HG02763 (cell line): ENCODE data around the gene ZNF384.
A peak's percentile ranks its signal among the peaks of the same experiment; 100 is the strongest.
"Not testable (repeated sequence)": the region's sequence is repeated elsewhere in the genome, so short reads cannot be mapped to it uniquely, and the experiment has no call there.

Experiments used
- ATAC-seq: cut with Tn5 transposase; IDR thresholded peaks from one replicate; pipeline ENCODE4 v1.9.1; 2021; ENCODE audit warnings: mild to moderate bottlenecking, moderate library complexity; ENCODE audit not compliant: unreplicated experiment

Gene ZNF384

GRCh38 chr12:6688999-6689882 lies at the start of gene ZNF384:
ZNF384 (minus strand) TSS chr12:6689375; CDS start chr12:6679520, 9,855 bp downstream.
- peak; percentile 81 for ATAC-seq

GRCh38 chr12:6736754-6737153 lies 47.6 kb upstream of the ZNF384 start:
- ATAC-seq = no peak

- ATAC-seq = no peak
Observed at GRCh38 chr12:6735448-6736191, 46.4 kb upstream of the ZNF384 start.

- ATAC-seq = no peak
Observed at GRCh38 chr12:6734506-6735387, 45.6 kb upstream of the ZNF384 start.

GRCh38 chr12:6730169-6730568 lies 41.0 kb upstream of the ZNF384 start:
- ATAC-seq = no peak

GRCh38 chr12:6729186-6729585 lies 40.0 kb upstream of the ZNF384 start:
- no peak for ATAC-seq

GRCh38 chr12:6725350-6725749 lies 36.2 kb upstream of the ZNF384 start:
- no peak for ATAC-seq

- ATAC-seq = peak; percentile 5
Observed at GRCh38 chr12:6724409-6724797, 35.2 kb upstream of the ZNF384 start.

- peak; percentile 95 for ATAC-seq
Observed at GRCh38 chr12:6723607-6724408, 34.6 kb upstream of the ZNF384 start, which contains the start of gene COPS7A. COPS7A (plus strand) TSS chr12:6724046; CDS start chr12:6724657, 611 bp downstream.

GRCh38 chr12:6722863-6723262 lies 33.7 kb upstream of the ZNF384 start:
- no peak for ATAC-seq

- ATAC-seq = no peak
Observed at GRCh38 chr12:6716874-6717437, 27.8 kb upstream of the ZNF384 start.

GRCh38 chr12:6716031-6716873 lies 27.1 kb upstream of the ZNF384 start:
- not testable (repeated sequence) for ATAC-seq

GRCh38 chr12:6708960-6709394 lies 19.8 kb upstream of the ZNF384 start:
- ATAC-seq = no peak

- ATAC-seq = not testable (repeated sequence)
Observed at GRCh38 chr12:6708351-6708750, 19.2 kb upstream of the ZNF384 start.

- ATAC-seq = no peak
Observed at GRCh38 chr12:6703631-6704030, 14.5 kb upstream of the ZNF384 start.

GRCh38 chr12:6701078-6701768 lies 12.0 kb upstream of the ZNF384 start:
- ATAC-seq = no peak

GRCh38 chr12:6700646-6701051 lies 11.5 kb upstream of the ZNF384 start, which contains the start of gene PIANP:
PIANP (minus strand) TSS chr12:6700815; CDS start chr12:6698061, 2,754 bp downstream.
- no peak for ATAC-seq
